Measurements from ENCODE around the gene CDK5R2. TPM values are rescaled to one million over a fixed set of nuclear protein-coding genes. Genes with fewer than 3 reads are reported as not detected.

Gene CDK5R2
- total RNA-seq, 4 donors from 2014 or later: 0.39 TPM; not detected in 3

GRCh38 chr2:218961651-218962570 is 2.4 kb downstream of the CDK5R2 start:
- TF ChIP-seq POLR2A (IDR thresholded peaks at IDR 0.05) (no peak), CTCF (IDR thresholded peaks at IDR 0.05) (no peak)
- intact Hi-C loops (cut with DNase I): no loop called here
- no peak overlapping the region for H3K27ac ChIP-seq
- no peak overlapping the region for H3K4me3 ChIP-seq (replicated peaks in 1 of 3)
- 15% methylated on average over 28 to 34 of the region's 34 CpGs for WGBS, 2 donors
- H3K4me1 ChIP-seq: peaks cover 0 to 22% of the 10 kb centered on the region in 2 donors
- no peak for DNase-seq
- no peaks in the 10 kb centered on the region for H3K9me3 ChIP-seq
- peaks cover 43% of the 10 kb centered on the region for H3K27me3 ChIP-seq
- no peaks in the 10 kb centered on the region for H3K36me3 ChIP-seq

GRCh38 chr2:218962859-218963492 is 3.5 kb downstream of the CDK5R2 start:
- intact Hi-C loops (cut with DNase I): no loop called here
- Histone ChIP-seq H3K27me3 (peaks cover 43% of the 10 kb centered on the region), H3K9me3 (no peaks in the 10 kb centered on the region), H3K36me3 (no peaks in the 10 kb centered on the region), H3K4me3 (replicated peaks in 1 of 3) (no peak overlapping the region), H3K4me1 (peaks cover 0 to 22% of the 10 kb centered on the region in 2 donors), H3K27ac (no peak overlapping the region)
- DNase-seq: peak; percentile 56 to 76
- TF ChIP-seq CTCF (IDR thresholded peaks at IDR 0.05) (no peak), POLR2A (IDR thresholded peaks at IDR 0.05) (no peak)
- WGBS, 2 donors: 2 to 4% methylated on average over 15 to 41 of the region's 42 CpGs

- Histone ChIP-seq H3K36me3 (no peaks in the 10 kb centered on the region), H3K9me3 (no peaks in the 10 kb centered on the region), H3K27me3 (peaks cover 43% of the 10 kb centered on the region), H3K4me1 (peaks cover 0 to 22% of the 10 kb centered on the region in 2 donors), H3K4me3 (replicated peaks in 1 of 3) (no peak overlapping the region), H3K27ac (no peak overlapping the region)
- intact Hi-C loops (cut with DNase I): no loop called here
- no peak for DNase-seq
- TF ChIP-seq POLR2A (IDR thresholded peaks at IDR 0.05): no peak
- TF ChIP-seq CTCF (IDR thresholded peaks at IDR 0.05): no peak
- WGBS, 2 donors: 4 to 11% methylated on average over 5 of the region's 5 CpGs
Observed at GRCh38 chr2:218963601-218964000, 4.1 kb downstream of the CDK5R2 start.

GRCh38 chr2:218964041-218964771 is 4.7 kb downstream of the CDK5R2 start:
- TF ChIP-seq CTCF (IDR thresholded peaks at IDR 0.05) (no peak), POLR2A (IDR thresholded peaks at IDR 0.05) (no peak)
- Histone ChIP-seq H3K4me1 (peaks cover 0 to 21% of the 10 kb centered on the region in 2 donors), H3K27ac (no peak overlapping the region), H3K9me3 (no peaks in the 10 kb centered on the region), H3K4me3 (replicated peaks in 1 of 3) (no peak overlapping the region), H3K36me3 (no peaks in the 10 kb centered on the region), H3K27me3 (peaks cover 38% of the 10 kb centered on the region)
- intact Hi-C loops (cut with DNase I): no loop called here
- WGBS, 2 donors: 52 to 56% methylated on average over 5 of the region's 5 CpGs
- DNase-seq: no peak
